Measurements from ENCODE around the gene RESP18. TPM values are rescaled to one million over a fixed set of nuclear protein-coding genes. Genes with fewer than 3 reads are reported as not detected.

Gene RESP18
- total RNA-seq: not detected
- long read RNA-seq: 0 reads

DNA sequence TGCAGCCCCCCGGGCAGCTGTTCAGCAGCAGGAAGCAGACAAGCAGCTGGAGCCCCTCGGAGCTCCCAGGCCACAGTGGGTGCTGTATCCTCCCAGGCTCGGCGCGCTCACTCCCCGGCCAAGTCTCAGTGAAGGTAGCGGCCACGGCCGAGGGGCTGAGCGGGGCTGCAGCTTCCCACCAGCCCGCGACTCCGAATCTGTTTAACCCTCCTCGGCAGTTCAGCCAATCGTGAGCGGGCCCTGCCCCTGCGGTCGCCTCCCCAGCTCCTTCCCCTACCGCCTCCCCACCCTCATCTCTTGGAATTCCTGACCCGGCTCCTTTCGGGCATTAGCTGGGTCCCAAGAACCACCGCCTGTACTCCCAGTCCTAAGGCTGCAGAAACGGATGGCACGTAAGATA, at the start of gene RESP18:
Gene RESP18 (minus strand): TSS at position 203 of the 400 bp plus-strand sequence.
- intact Hi-C loops (cut with DNase I): no loop called here

GRCh38 chr2:219381448-219381847, 48.9 kb upstream of the RESP18 start:
- H3K36me3 ChIP-seq: peaks cover 0 to 60% (median 33%) of the 10 kb centered on the region in 4 donors
- ATAC-seq: no peak
- intact Hi-C loops (cut with DNase I): no loop called here
- DNase-seq: no peak
- H3K27ac ChIP-seq: no peak overlapping the region
- peaks cover 0 to under 1% (median 0%) of the 10 kb centered on the region in 4 donors for H3K4me1 ChIP-seq
- no peaks in the 10 kb centered on the region for H3K27me3 ChIP-seq
- no peak overlapping the region for H3K4me3 ChIP-seq
- no peaks in the 10 kb centered on the region for H3K9me3 ChIP-seq
- no peak for TF ChIP-seq POLR2A (IDR thresholded peaks at IDR 0.05)
- TF ChIP-seq CTCF (IDR thresholded peaks at IDR 0.05): no peak
- 94% methylated on average over 3 of the region's 9 CpGs for WGBS (ENCODE audit: insufficient coverage, low coverage, low lambda C conversion rate, missing lambda C conversion rate)

More for the DNA sequence above, at the start of gene RESP18:
- Histone ChIP-seq H3K4me3 (no peak within 1 kb of the TSS), H3K27me3 (peaks cover 5 to 9% of the 10 kb centered on the region in 2 donors), H3K27ac (no peak within 1 kb of the TSS), H3K4me1 (no peaks in the 10 kb centered on the region), H3K36me3 (no peaks in the 10 kb centered on the region), H3K9me3 (no peaks in the 10 kb centered on the region)
- 10% methylated on average over 13 of the region's 24 CpGs for WGBS (ENCODE audit: insufficient coverage, low coverage, low lambda C conversion rate, missing lambda C conversion rate)
- no peak for ATAC-seq
- no peak for TF ChIP-seq POLR2A (IDR thresholded peaks at IDR 0.05)
- no peak for TF ChIP-seq CTCF (IDR thresholded peaks at IDR 0.05)
- no peak for DNase-seq

GRCh38 chr2:219380926-219381325, 48.4 kb upstream of the RESP18 start:
- TF ChIP-seq POLR2A (IDR thresholded peaks at IDR 0.05): no peak
- intact Hi-C loops (cut with DNase I): no loop called here
- Histone ChIP-seq H3K27me3 (no peaks in the 10 kb centered on the region), H3K4me3 (no peak overlapping the region), H3K36me3 (peaks cover 0 to 55% (median 30%) of the 10 kb centered on the region in 4 donors), H3K4me1 (no peaks in the 10 kb centered on the region), H3K27ac (no peak overlapping the region), H3K9me3 (no peaks in the 10 kb centered on the region)
- ATAC-seq: no peak
- no peak for DNase-seq

- 94% methylated on average over 13 of the region's 13 CpGs for WGBS (ENCODE audit: insufficient coverage, low coverage, low lambda C conversion rate, missing lambda C conversion rate)
- H3K4me1 ChIP-seq: no peaks in the 10 kb centered on the region
- DNase-seq (no peak), ATAC-seq (no peak)
- peaks cover 0 to 44% (median 17%) of the 10 kb centered on the region in 4 donors for H3K36me3 ChIP-seq
- no peak overlapping the region for H3K27ac ChIP-seq
- H3K9me3 ChIP-seq: no peaks in the 10 kb centered on the region
- no peak overlapping the region for H3K4me3 ChIP-seq
- TF ChIP-seq CTCF (IDR thresholded peaks at IDR 0.05): no peak
- no peak for TF ChIP-seq POLR2A (IDR thresholded peaks at IDR 0.05)
- no peaks in the 10 kb centered on the region for H3K27me3 ChIP-seq
- intact Hi-C loops (cut with DNase I): no loop called here
These were observed 45.8 kb upstream of the RESP18 start for GRCh38 chr2:219378163-219378851.

- peak; percentile 59 to 84 (median 80) for DNase-seq
- H3K4me1 ChIP-seq: no peaks in the 10 kb centered on the region
These were observed 36.9 kb upstream of the RESP18 start for GRCh38 chr2:219369447-219369861.

More at GRCh38 chr2:219369447-219369861, 36.9 kb upstream of the RESP18 start:
- intact Hi-C loops (cut with DNase I): no loop called here
- Histone ChIP-seq H3K27me3 (no peaks in the 10 kb centered on the region), H3K4me3 (no peak overlapping the region), H3K9me3 (no peaks in the 10 kb centered on the region), H3K36me3 (peaks cover 0 to 13% (median 3%) of the 10 kb centered on the region in 4 donors), H3K27ac (no peak overlapping the region)
- WGBS (ENCODE audit: insufficient coverage, low coverage, low lambda C conversion rate, missing lambda C conversion rate): 25% methylated on average over 2 of the region's 2 CpGs
- TF ChIP-seq CTCF (IDR thresholded peaks at IDR 0.05) (no peak), POLR2A (IDR thresholded peaks at IDR 0.05) (no peak)
- ATAC-seq: peak; percentile 90 to 98 (median 94)

All from right lobe of liver (tissue), 6 donors.